Activated CD4-positive, alpha-beta memory T cell treated with anti-CD3 and anti-CD28 coated beads, Interleukin-2, amount 10 ng/mL, durations not matched to agents 7 days and 5 days (primary cell): ENCODE results near the gene PADI1. TPM values are rescaled to one million over a fixed set of nuclear protein-coding genes. Genes with fewer than 3 reads are reported as not detected.

Experiments
- CTCF ChIA-PET: fragments of 350-600 bp; sonication (Branson Sonifier 250); formaldehyde crosslinking; loops from one replicate; lab custom pipeline; 2021; ENCODE audit warnings: antibody characterized with exemption, inconsistent platforms; lab: Charles Lee
- POLR2A ChIA-PET: fragments of 350-600 bp; sonication (Branson Sonifier 250); formaldehyde crosslinking; loops from one replicate; lab custom pipeline; 2021; ENCODE audit warnings: antibody characterized with exemption; lab: Charles Lee
- DNase-seq: peaks from one replicate; pipeline ENCODE4 v3.0.0-alpha.2; 2020
- H3K27ac Mint-ChIP-seq: one replicate; pipeline ENCODE4 v1.8.0; 2021; ENCODE audit warnings: mild to moderate bottlenecking, mixed read lengths
- H3K27me3 Mint-ChIP-seq: one replicate; pipeline ENCODE4 v1.8.0; 2021; ENCODE audit warnings: mixed read lengths
- H3K36me3 Mint-ChIP-seq: one replicate; pipeline ENCODE4 v1.8.0; 2021; ENCODE audit warnings: low read depth, mixed read lengths
- H3K4me1 Mint-ChIP-seq: one replicate; pipeline ENCODE4 v1.8.0; 2021; ENCODE audit warnings: mixed read lengths
- H3K4me3 Mint-ChIP-seq: one replicate; pipeline ENCODE4 v1.8.0; 2021; ENCODE audit warnings: mild to moderate bottlenecking, mixed read lengths
- H3K9me3 Mint-ChIP-seq: one replicate; pipeline ENCODE4 v1.8.0; 2021; ENCODE audit warnings: mixed read lengths
- total RNA-seq, 2 experiments: library from RNA; stranded (reverse); gene quantifications; one replicate each; pipeline ENCODE4 v1.2.3, GENCODE V29; 2021

The PADI1 gene
- total RNA-seq, 2 experiments from 2014 or later, result not detected

- Mint-ChIP-seq H3K27ac (no peak overlapping the region), H3K27me3 (peaks cover 6% of the 10 kb centered on the region), H3K9me3 (no peaks in the 10 kb centered on the region), H3K4me3 (no peak overlapping the region), H3K4me1 (no peaks in the 10 kb centered on the region), H3K36me3 (no peaks in the 10 kb centered on the region)
- ChIA-PET POLR2A (no interaction called here), CTCF (interaction anchor here (0.8 kb wide), 1 partner anchor 13 kb away, joined by 3 read pairs; no protein-coding TSS in a partner anchor)
- no peak for DNase-seq
Observed at GRCh38 chr1:17272646-17273045, 67.7 kb downstream of the PADI1 start.

- no peaks in the 10 kb centered on the region for H3K36me3 Mint-ChIP-seq
- no peak overlapping the region for H3K4me3 Mint-ChIP-seq
- no peaks in the 10 kb centered on the region for H3K4me1 Mint-ChIP-seq
- H3K9me3 Mint-ChIP-seq, result no peaks in the 10 kb centered on the region
- CTCF ChIA-PET, result interaction anchor here (0.8 kb wide), 2 partner anchors 13 to 36 kb away, joined by 3 read pairs; no protein-coding TSS in a partner anchor
- peaks cover 6% of the 10 kb centered on the region for H3K27me3 Mint-ChIP-seq
- DNase-seq, result no peak
- no peak overlapping the region for H3K27ac Mint-ChIP-seq
- POLR2A ChIA-PET, result no interaction called here
Observed at GRCh38 chr1:17273096-17273495, 68.2 kb downstream of the PADI1 start.

GRCh38 chr1:17274186-17275170, 69.5 kb downstream of the PADI1 start:
- H3K4me3 Mint-ChIP-seq, result no peak overlapping the region
- no peak overlapping the region for H3K27ac Mint-ChIP-seq
- H3K36me3 Mint-ChIP-seq, result no peaks in the 10 kb centered on the region
- ChIA-PET POLR2A (no interaction called here), CTCF (interaction anchor here (0.8 kb wide), 1 partner anchor 37 kb away, joined by 3 read pairs; no protein-coding TSS in a partner anchor)
- no peaks in the 10 kb centered on the region for H3K4me1 Mint-ChIP-seq
- DNase-seq, result peak; percentile 46
- H3K27me3 Mint-ChIP-seq, result peaks cover 6% of the 10 kb centered on the region
- H3K9me3 Mint-ChIP-seq, result no peaks in the 10 kb centered on the region

GRCh38 chr1:17276568-17276967, 71.6 kb downstream of the PADI1 start:
- ChIA-PET CTCF (no interaction called here), POLR2A (no interaction called here)
- no peak overlapping the region for H3K4me3 Mint-ChIP-seq
- no peaks in the 10 kb centered on the region for H3K36me3 Mint-ChIP-seq
- no peak for DNase-seq
- H3K27ac Mint-ChIP-seq, result no peak overlapping the region
- H3K4me1 Mint-ChIP-seq, result no peaks in the 10 kb centered on the region
- H3K9me3 Mint-ChIP-seq, result no peaks in the 10 kb centered on the region
- H3K27me3 Mint-ChIP-seq, result peaks cover 7% of the 10 kb centered on the region

GRCh38 chr1:17277511-17278159, 72.7 kb downstream of the PADI1 start:
- Mint-ChIP-seq H3K27me3 (peaks cover 12% of the 10 kb centered on the region), H3K36me3 (no peaks in the 10 kb centered on the region), H3K4me1 (no peaks in the 10 kb centered on the region), H3K27ac (no peak overlapping the region), H3K9me3 (no peaks in the 10 kb centered on the region), H3K4me3 (no peak overlapping the region)
- POLR2A ChIA-PET, result no interaction called here
- no peak for DNase-seq
- CTCF ChIA-PET, result no interaction called here

- Mint-ChIP-seq H3K27me3 (peaks cover 14% of the 10 kb centered on the region), H3K4me3 (no peak overlapping the region), H3K4me1 (no peaks in the 10 kb centered on the region), H3K36me3 (no peaks in the 10 kb centered on the region), H3K9me3 (no peaks in the 10 kb centered on the region), H3K27ac (no peak overlapping the region)
- no peak for DNase-seq
- POLR2A ChIA-PET, result no interaction called here
- CTCF ChIA-PET, result no interaction called here
Observed at GRCh38 chr1:17278996-17279830, 74.3 kb downstream of the PADI1 start.

- CTCF ChIA-PET, result no interaction called here
- POLR2A ChIA-PET, result no interaction called here
- Mint-ChIP-seq H3K9me3 (no peaks in the 10 kb centered on the region), H3K36me3 (no peaks in the 10 kb centered on the region), H3K27me3 (peaks cover 13% of the 10 kb centered on the region), H3K4me3 (no peak overlapping the region), H3K27ac (no peak overlapping the region), H3K4me1 (no peaks in the 10 kb centered on the region)
- no peak for DNase-seq
Observed at GRCh38 chr1:17280436-17280835, 75.5 kb downstream of the PADI1 start.

- no peaks in the 10 kb centered on the region for H3K36me3 Mint-ChIP-seq
- ChIA-PET POLR2A (no interaction called here), CTCF (no interaction called here)
- peaks cover 9% of the 10 kb centered on the region for H3K27me3 Mint-ChIP-seq
- H3K27ac Mint-ChIP-seq, result no peak overlapping the region
- H3K9me3 Mint-ChIP-seq, result no peaks in the 10 kb centered on the region
- no peak overlapping the region for H3K4me3 Mint-ChIP-seq
- no peaks in the 10 kb centered on the region for H3K4me1 Mint-ChIP-seq
- DNase-seq, result no peak
Observed at GRCh38 chr1:17280894-17281293, 76.0 kb downstream of the PADI1 start.

GRCh38 chr1:17281775-17282181, 76.8 kb downstream of the PADI1 start:
- Mint-ChIP-seq H3K9me3 (no peaks in the 10 kb centered on the region), H3K4me3 (no peak overlapping the region), H3K36me3 (no peaks in the 10 kb centered on the region), H3K27me3 (peaks cover 9% of the 10 kb centered on the region), H3K27ac (no peak overlapping the region), H3K4me1 (no peaks in the 10 kb centered on the region)
- no peak for DNase-seq
- ChIA-PET CTCF (no interaction called here), POLR2A (no interaction called here)

- no peak overlapping the region for H3K4me3 Mint-ChIP-seq
- DNase-seq, result no peak
- H3K27me3 Mint-ChIP-seq, result peaks cover 9% of the 10 kb centered on the region
- POLR2A ChIA-PET, result no interaction called here
- CTCF ChIA-PET, result no interaction called here
- no peak overlapping the region for H3K27ac Mint-ChIP-seq
- no peaks in the 10 kb centered on the region for H3K9me3 Mint-ChIP-seq
- H3K4me1 Mint-ChIP-seq, result no peaks in the 10 kb centered on the region
- H3K36me3 Mint-ChIP-seq, result no peaks in the 10 kb centered on the region
Observed at GRCh38 chr1:17282836-17283235, 77.9 kb downstream of the PADI1 start.

GRCh38 chr1:17286646-17287045, 81.7 kb downstream of the PADI1 start:
- DNase-seq, result no peak
- Mint-ChIP-seq H3K4me1 (no peaks in the 10 kb centered on the region), H3K27me3 (peaks cover 13% of the 10 kb centered on the region), H3K9me3 (no peaks in the 10 kb centered on the region), H3K36me3 (no peaks in the 10 kb centered on the region), H3K4me3 (no peak overlapping the region), H3K27ac (no peak overlapping the region)
- POLR2A ChIA-PET, result no interaction called here
- CTCF ChIA-PET, result interaction anchor here (1.0 kb wide), 1 partner anchor 14 kb away, joined by 3 read pairs; no protein-coding TSS in a partner anchor

- no peaks in the 10 kb centered on the region for H3K36me3 Mint-ChIP-seq
- ChIA-PET POLR2A (no interaction called here), CTCF (no interaction called here)
- H3K4me1 Mint-ChIP-seq, result no peaks in the 10 kb centered on the region
- peaks cover 9% of the 10 kb centered on the region for H3K27me3 Mint-ChIP-seq
- H3K9me3 Mint-ChIP-seq, result no peaks in the 10 kb centered on the region
- H3K27ac Mint-ChIP-seq, result no peak overlapping the region
- no peak for DNase-seq
- no peak overlapping the region for H3K4me3 Mint-ChIP-seq
Observed at GRCh38 chr1:17287130-17287776, 82.3 kb downstream of the PADI1 start.
